HFFc6 (cell line): ENCODE data around the gene GBP3. TPM values are rescaled to one million over a fixed set of nuclear protein-coding genes. Genes with fewer than 3 reads are reported as not detected.
A peak's percentile ranks its signal among the peaks of the same experiment; 100 is the strongest.
"Not testable (repeated sequence)": the region's sequence is repeated elsewhere in the genome, so short reads cannot be mapped to it uniquely, and the experiment has no call there.

ENCODE experiments used
- DNase-seq: peaks from one replicate; pipeline ENCODE4 v3.0.0-alpha.2; 2018
- H3K27ac Mint-ChIP-seq: 2 replicates; pipeline ENCODE4 v1.8.0; 2020; ENCODE audit warnings: mild to moderate bottlenecking, mixed read lengths
- H3K27me3 Mint-ChIP-seq: 2 replicates; pipeline ENCODE4 v1.8.0; 2021; ENCODE audit warnings: mild to moderate bottlenecking, moderate library complexity, mixed read lengths; ENCODE audit not compliant: insufficient read depth
- H3K36me3 Mint-ChIP-seq: 2 replicates; pipeline ENCODE4 v1.8.0; 2021; ENCODE audit warnings: low read depth, mixed read lengths
- H3K4me1 Mint-ChIP-seq: 2 replicates; pipeline ENCODE4 v1.8.0; 2020; ENCODE audit warnings: low read depth, mixed read lengths
- H3K4me3 Mint-ChIP-seq: 2 replicates; pipeline ENCODE4 v1.8.0; 2020; ENCODE audit warnings: mild to moderate bottlenecking, moderate library complexity, mixed read lengths
- H3K9me3 Mint-ChIP-seq: 2 replicates; pipeline ENCODE4 v1.8.0; 2020; ENCODE audit warnings: mild to moderate bottlenecking, mixed read lengths
- CTCF ChIP-seq: fragments of 200-600 bp; sonication (generic); IDR thresholded peaks from 2 replicates; pipeline ENCODE4 v1.5.0; 2021; ENCODE audit warnings: antibody characterized with exemption, mild to moderate bottlenecking
- total RNA-seq, 6 experiments: library from RNA; stranded (reverse); fragmentation: NEBNext Ultra II Directional; extraction: Animal tissue kit (Norgen Biotek cat#: 25700); gene quantifications; 2 replicates in 1 of 6; 3 replicates in 5 of 6; pipeline ENCODE4 v1.2.3, GENCODE V29; 2021

GBP3 gene
- total RNA-seq, 6 experiments from 2014 or later, result 26.5 to 44.6 (median 39.3) TPM

GRCh38 chr1:89050649-89051033 lies 28.0 kb upstream of the GBP3 start:
- Mint-ChIP-seq H3K4me1 (no peaks in the 10 kb centered on the region), H3K27me3 (no peaks in the 10 kb centered on the region), H3K27ac (no peak overlapping the region), H3K4me3 (no peak overlapping the region), H3K9me3 (no peaks in the 10 kb centered on the region), H3K36me3 (peaks cover 19% of the 10 kb centered on the region)
- no peak for TF ChIP-seq CTCF
- DNase-seq, result no peak

GRCh38 chr1:89049901-89050648 lies 27.4 kb upstream of the GBP3 start:
- H3K27me3 Mint-ChIP-seq, H3K4me1 Mint-ChIP-seq, H3K9me3 Mint-ChIP-seq, H3K4me3 Mint-ChIP-seq, DNase-seq, H3K27ac Mint-ChIP-seq: not testable (repeated sequence)
- peaks cover 18% of the 10 kb centered on the region for H3K36me3 Mint-ChIP-seq

- H3K9me3 Mint-ChIP-seq, H3K27ac Mint-ChIP-seq, H3K4me1 Mint-ChIP-seq, H3K27me3 Mint-ChIP-seq, H3K4me3 Mint-ChIP-seq, H3K36me3 Mint-ChIP-seq, DNase-seq: not testable (repeated sequence)
Observed at GRCh38 chr1:89049187-89049586, 26.5 kb upstream of the GBP3 start.

- no peak for TF ChIP-seq CTCF
- no peak overlapping the region for H3K27ac Mint-ChIP-seq
- peaks cover 3% of the 10 kb centered on the region; the same call in 1 of the 2 replicates for H3K9me3 Mint-ChIP-seq
- H3K4me1 Mint-ChIP-seq, result no peaks in the 10 kb centered on the region
- no peaks in the 10 kb centered on the region; the same call in 1 of the 2 replicates for H3K27me3 Mint-ChIP-seq
- H3K36me3 Mint-ChIP-seq, result no peaks in the 10 kb centered on the region; the same call in 1 of the 2 replicates
- DNase-seq, result no peak
- H3K4me3 Mint-ChIP-seq, result no peak overlapping the region
Observed at GRCh38 chr1:89047734-89048133, 25.1 kb upstream of the GBP3 start.

- H3K27me3 Mint-ChIP-seq, H3K9me3 Mint-ChIP-seq, H3K27ac Mint-ChIP-seq, H3K4me3 Mint-ChIP-seq, H3K4me1 Mint-ChIP-seq, H3K36me3 Mint-ChIP-seq, DNase-seq: not testable (repeated sequence)
- TF ChIP-seq CTCF, result 0 out of 2 replicates have a peak, but pooled peaks have one; percentile 12
Observed at GRCh38 chr1:89046318-89047183, 23.9 kb upstream of the GBP3 start.

GRCh38 chr1:89044970-89045721 lies 22.5 kb upstream of the GBP3 start:
- Mint-ChIP-seq H3K4me1 (peaks cover 15% of the 10 kb centered on the region), H3K9me3 (peaks cover 4% of the 10 kb centered on the region; the same call in 1 of the 2 replicates), H3K27me3 (peaks cover 6% of the 10 kb centered on the region; the same call in 1 of the 2 replicates), H3K36me3 (no peaks in the 10 kb centered on the region), H3K4me3 (no peak overlapping the region), H3K27ac (no peak overlapping the region)
- no peak for TF ChIP-seq CTCF
- DNase-seq, result no peak
